Right kidney (tissue), 1 donor: ENCODE measurements around the gene AGAP1.

Experiments
- DNase-seq: peaks from one replicate; pipeline ENCODE4 v3.0.0-alpha.2; 2016

The AGAP1 gene

GRCh38 chr2:235549735-235550377 is 56.0 kb downstream of the AGAP1 start:
- DNase-seq: no peak

DNA sequence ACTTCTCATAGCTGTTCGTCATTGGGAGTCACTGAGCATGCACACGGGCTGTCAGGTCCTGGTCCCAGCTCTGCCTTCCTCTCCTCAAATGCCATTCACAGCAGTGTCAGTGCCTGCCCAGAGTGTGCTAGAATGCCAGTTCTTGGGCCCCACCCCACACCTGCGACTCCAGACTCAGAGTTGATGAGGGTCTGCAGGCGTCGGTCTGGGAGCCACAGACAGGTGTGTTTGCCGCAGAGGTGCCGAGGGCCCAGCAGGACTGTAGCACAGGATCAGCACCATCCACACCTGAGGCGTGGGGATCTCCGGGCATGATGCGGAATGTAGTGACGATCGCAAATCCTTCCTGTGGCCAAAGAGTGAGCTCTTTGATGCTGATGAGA is 56.5 kb downstream of the AGAP1 start:
- DNase-seq: no peak

- no peak for DNase-seq
Measured at GRCh38 chr2:235550946-235551345, 57.1 kb downstream of the AGAP1 start.

- no peak for DNase-seq
Measured at GRCh38 chr2:235551965-235552364, 58.1 kb downstream of the AGAP1 start.

DNA sequence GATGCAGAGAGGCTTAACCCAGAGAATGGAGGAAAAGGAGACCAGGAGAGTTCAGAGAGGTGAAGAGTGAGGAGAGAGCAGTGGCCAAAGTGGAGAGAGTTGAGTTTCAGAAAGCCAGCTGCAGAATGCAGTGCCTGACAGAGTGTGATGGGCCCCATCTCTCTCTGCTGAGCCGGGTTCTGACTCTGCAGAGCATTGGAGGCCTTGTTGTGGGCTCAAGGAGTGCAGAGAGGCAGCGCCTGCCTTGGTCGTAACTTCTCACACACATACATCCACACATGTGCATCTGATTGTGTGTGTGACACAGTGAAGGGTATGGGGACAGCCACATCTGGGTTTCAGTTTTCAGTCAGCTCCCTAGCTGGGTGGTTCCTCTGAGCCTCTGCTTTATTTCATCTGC is 58.8 kb downstream of the AGAP1 start:
- no peak for DNase-seq

GRCh38 chr2:235553291-235553690 is 59.4 kb downstream of the AGAP1 start:
- no peak for DNase-seq

- no peak for DNase-seq
Measured at GRCh38 chr2:235553696-235554100, 59.9 kb downstream of the AGAP1 start.

DNA sequence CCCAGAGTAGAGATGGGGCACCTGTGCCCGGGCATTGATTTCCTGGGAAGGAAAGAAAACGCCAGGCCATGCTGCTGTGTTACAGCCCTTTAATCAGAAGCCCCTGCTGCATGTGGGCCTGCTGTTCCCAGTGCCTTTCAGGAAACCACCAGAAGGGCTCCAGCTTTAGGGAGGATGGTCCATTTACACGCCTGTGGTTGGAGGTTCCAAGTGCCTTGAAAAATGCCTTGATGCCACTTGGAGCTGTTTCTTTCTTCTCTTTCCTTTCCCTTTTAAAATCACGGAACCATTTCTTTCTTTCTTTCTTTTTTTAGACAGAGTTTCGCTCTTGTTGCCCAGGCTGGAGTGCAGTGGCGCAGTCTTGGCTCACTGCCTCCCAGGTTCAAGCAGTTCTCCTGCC is 60.5 kb downstream of the AGAP1 start:
- no peak for DNase-seq

DNA sequence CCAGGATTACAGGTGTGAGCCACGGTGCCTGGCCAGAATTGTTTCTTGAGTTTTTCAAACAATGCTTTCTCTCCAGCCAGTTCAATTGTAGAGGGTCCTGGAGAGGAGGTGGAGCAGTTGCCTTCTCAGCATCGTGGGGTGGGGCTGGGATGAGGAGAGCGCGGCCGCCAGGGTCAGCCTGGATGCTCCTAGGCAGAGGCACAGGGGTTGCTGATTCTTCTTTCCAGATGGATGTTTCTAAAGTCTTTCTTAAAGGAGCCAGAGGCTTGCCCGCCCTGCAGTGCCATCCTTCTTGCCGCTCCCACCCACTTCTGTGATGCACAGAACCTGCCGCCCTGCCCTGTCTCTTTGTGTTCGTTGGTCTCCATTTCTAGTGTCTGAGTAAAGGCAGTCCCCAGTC is 61.1 kb downstream of the AGAP1 start:
- no peak for DNase-seq

DNA sequence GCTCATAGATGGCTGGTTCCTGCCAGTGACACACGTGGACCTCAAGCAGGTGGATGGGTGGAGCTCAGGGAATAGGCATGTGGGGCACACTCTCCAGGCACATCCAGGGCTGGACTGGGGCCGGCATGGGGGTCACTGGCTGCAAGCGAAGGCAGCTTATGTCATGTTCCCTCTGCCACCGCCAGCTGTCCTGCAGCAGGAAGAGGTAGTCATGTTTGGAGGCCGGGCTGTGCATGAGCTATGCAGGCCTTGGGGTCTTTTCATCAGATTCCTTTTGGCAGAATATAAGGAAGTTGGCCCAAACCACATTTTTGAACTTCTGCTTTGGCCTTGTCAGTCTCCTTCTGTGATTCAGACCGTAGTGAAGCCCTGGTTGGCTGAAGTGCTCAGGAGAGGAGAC is 61.5 kb downstream of the AGAP1 start:
- DNase-seq: no peak

- no peak for DNase-seq
Measured at GRCh38 chr2:235556086-235556485, 62.2 kb downstream of the AGAP1 start.

DNA sequence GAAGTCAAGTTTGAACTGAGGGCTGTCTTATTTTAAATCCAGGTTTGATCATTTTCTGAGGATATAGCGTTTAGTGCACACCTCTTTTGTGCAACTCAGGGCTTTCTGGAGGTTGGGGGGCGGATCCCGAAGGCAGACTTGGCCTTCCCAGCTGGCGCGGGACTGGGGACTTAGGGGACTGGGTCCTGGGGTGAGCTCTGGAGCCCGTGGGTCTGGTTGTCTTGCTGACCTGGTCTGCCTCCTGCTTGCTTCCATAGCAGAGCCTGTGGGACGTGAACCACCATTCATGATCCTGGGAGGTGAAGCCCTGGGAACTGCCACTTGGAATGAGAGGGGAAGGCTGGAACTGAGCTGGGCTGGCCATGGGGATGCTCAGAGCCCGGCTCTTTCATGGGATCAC is 63.1 kb downstream of the AGAP1 start:
- DNase-seq: no peak

GRCh38 chr2:235557903-235558302 is 64.1 kb downstream of the AGAP1 start:
- DNase-seq: no peak

DNA sequence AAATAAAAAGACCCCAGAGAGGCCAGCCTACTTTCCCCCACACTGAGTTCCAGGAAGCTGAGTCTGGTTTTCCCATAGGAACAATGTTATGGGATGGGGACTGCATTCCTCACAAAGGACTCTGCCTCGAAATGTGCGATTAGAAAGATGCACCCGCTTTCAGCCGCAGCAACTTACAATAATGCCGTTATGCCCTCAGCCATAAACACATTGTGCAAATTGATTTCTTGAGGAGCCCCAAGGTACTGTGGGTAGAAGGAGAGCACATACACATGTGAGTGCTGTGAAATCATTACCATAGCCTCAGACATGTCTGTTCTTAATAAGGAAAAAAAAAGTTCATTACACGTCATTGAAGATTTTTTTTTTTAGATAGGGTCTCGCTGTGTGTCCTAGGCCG is 64.7 kb downstream of the AGAP1 start:
- DNase-seq: no peak

- DNase-seq: no peak
Measured at GRCh38 chr2:235560345-235560744, 66.5 kb downstream of the AGAP1 start.

DNA sequence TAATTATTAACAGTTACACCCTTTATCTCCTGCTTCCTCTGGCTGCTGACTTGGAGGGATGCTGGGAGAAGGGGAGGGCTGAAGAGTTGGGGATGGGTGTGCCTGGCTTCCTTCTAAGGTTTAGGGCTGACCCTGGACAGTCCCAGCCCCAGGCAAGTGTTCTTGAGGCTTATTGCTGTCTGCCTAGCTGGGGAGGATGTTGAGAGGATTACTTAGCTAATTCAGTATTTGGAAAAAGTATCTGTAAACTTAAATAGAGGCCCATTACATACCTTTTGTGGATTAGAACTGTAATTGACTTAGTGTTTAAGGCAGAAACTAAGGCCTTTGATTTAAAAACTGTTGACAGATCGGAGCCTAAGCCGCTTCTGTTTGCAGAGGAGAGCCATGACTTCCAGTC is 67.6 kb downstream of the AGAP1 start:
- no peak for DNase-seq

DNA sequence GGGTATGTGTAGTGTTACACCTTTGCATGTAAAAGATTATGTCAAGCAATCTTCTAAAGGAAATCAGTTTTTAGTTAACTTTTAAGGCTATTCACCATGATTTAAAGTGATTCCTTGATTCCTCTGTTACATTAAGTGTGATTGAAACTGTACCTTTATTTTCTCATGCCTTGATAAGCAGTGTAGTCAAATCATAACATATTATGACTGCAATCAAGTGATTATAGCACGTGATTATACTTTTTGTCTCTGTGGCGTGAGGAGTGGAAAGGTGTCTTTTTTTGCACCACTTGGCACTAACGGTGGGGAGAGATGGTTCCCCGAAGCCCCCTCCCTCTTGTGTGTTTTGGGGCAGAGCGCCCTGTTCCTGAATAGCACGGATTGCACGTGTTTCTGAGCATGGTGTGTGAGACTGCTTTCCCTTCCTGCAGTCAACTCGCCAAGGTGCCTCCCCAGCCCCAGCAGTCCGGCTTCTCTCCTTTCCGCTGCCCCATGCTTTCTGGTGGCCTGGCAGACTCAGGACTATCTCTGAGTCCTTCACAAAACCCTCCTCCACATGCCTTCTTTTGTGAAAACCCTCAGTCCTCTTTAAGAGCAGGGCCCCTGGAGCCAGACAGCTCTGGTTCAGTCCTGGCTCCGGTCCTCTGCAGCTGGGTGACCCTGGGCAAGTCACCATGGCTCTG is 68.4 kb downstream of the AGAP1 start:
- DNase-seq: no peak

- DNase-seq: no peak
Measured at GRCh38 chr2:235563056-235563910, 69.4 kb downstream of the AGAP1 start.

- no peak for DNase-seq
Measured at GRCh38 chr2:235564066-235564465, 70.2 kb downstream of the AGAP1 start.

DNA sequence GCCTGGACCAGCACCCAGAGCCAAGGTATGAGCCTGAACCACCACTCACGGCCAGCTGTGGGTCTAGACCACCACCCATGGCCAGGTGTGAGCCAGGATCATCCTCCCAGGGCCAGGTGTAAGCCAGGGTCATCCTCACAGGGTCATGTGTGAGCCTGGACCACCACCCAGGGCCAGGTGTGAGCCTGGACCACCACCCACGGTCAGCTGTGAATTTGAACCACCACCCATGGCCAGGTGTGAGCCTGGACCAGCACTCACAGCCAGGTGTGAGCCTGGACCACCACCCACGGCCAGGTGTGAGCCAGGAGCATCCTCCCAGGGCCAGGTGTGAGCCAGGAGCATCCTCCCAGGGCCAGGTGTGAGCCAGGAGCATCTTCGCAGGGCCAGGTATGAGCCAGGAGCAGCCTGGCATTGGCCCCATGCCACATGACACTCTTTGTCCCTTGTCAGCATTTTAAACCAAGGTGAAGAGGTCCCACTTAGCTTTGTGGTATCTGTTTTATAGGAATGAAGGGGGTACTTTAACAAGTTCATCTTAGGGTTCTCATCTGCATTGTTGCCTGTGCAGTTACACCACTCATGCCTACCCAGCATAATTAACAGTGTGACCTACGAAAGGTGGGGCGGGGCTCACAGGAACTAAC is 71.2 kb downstream of the AGAP1 start:
- DNase-seq: no peak

DNA sequence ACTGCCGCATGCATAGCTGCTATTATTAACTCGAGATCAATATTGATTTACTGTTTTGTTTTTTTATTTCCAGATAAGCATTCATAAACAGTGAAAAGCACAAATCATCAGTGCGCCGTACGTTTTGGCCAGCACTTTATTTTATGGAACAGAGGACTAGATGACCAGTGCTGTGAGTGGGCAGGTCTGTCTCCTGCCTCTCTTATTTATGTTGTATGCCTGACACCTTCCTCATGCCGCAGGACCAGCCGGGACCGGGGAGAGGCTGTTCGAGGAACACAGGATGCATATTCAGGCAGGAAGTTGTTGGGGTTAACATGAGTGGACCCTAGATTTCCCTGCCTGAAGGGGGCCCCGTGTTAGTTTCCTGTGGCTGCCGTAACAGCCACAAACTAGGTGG is 72.6 kb downstream of the AGAP1 start:
- DNase-seq: no peak

DNA sequence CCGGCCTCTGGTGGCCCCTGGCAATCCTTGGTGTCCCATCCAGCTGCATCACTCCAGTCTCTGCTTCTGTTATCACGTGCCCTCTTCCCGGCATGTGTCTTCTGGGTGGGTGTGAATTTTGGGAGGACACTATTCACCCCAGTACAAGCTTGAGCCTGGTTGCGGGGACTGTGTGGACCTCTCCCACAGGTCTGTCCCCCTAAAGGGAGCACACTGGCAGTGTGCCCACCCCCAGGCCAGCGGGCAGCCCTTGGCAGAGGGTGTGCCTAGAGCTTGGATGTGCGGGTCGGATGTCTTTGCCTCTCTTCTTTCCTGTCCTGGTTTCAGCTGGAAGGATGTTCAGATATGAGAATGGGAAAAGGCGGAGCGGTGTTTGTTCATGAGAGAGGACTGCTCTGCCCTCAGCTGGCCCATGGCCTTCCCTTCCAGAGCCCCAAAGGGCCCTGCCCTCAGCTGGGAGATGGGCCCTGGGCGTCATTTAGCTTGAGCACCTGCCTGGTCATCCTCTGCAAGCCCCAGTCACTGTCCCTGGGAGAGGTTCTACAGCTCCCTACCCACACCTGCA is 73.2 kb downstream of the AGAP1 start:
- DNase-seq: no peak

GRCh38 chr2:235567842-235568241 is 74.0 kb downstream of the AGAP1 start:
- no peak for DNase-seq
